Suprapubic skin (tissue), 4 donors: Measurements from ENCODE around the gene PACRG.

Source experiments
- CTCF ChIP-seq, 2 donors: fragments of 200-600 bp in 1 of 2; fragments of 450-650 bp in 1 of 2; sonication (generic) in 1 of 2; IDR thresholded peaks; one replicate each; pipeline ENCODE4 v1.5.1; 2016 to 2019; ENCODE audit warnings: antibody characterized with exemption in 2 of 2, mild to moderate bottlenecking in 1 of 2, moderate library complexity in 1 of 2
- EP300 ChIP-seq: sonication (generic); formaldehyde crosslinking; IDR thresholded peaks from one replicate; pipeline ENCODE4 v1.6.1; 2017; ENCODE audit warnings: antibody characterized with exemption
- POLR2A ChIP-seq, 2 donors: fragments of 450-650 bp; IDR thresholded peaks; one replicate each; pipeline ENCODE4 v1.6.1; 2017; ENCODE audit warnings: antibody characterized with exemption in 2 of 2, mild to moderate bottlenecking in 2 of 2, moderate library complexity in 2 of 2
- POLR2AphosphoS5 ChIP-seq, 3 donors: sonication (generic); formaldehyde crosslinking; IDR thresholded peaks; one replicate each; pipeline ENCODE4 v1.6.1; 2017; ENCODE audit warnings: antibody characterized with exemption in 3 of 3

- TF ChIP-seq POLR2AphosphoS5 (IDR thresholded peaks at IDR 0.05): no peak
- no peak for TF ChIP-seq CTCF (IDR thresholded peaks at IDR 0.05)
- TF ChIP-seq POLR2A (IDR thresholded peaks at IDR 0.05): no peak
- TF ChIP-seq EP300: no peak
Observed at GRCh38 chr6:163281634-163282033, 553.9 kb downstream of the PACRG start.
